Fibroblast of lung (primary cell): ENCODE results near the gene ALDH7A1.

Experiments
- CTCF ChIP-seq, 2 donors: IDR thresholded peaks in 1 of 2; conservative IDR thresholded peaks in 1 of 2; 1 replicate in 1 of 2; 2 replicates in 1 of 2; pipeline ENCODE4 v1.5.1; 2011 to 2012; ENCODE audit warnings: low read length in 2 of 2, control low read depth in 1 of 2, inconsistent platforms in 1 of 2, low read depth in 1 of 2, mild to moderate bottlenecking in 1 of 2
- EZH2 ChIP-seq: IDR thresholded peaks from 2 replicates; pipeline ENCODE4 v1.5.1; 2012; ENCODE audit warnings: low read length, control low read depth, mild to moderate bottlenecking; ENCODE audit errors: missing control alignments

- TF ChIP-seq CTCF (conservative IDR thresholded peaks at IDR 0.05 in 1 of 2, IDR thresholded peaks at IDR 0.05 in 1 of 2; ENCODE audit: low read depth in 1 of 2, low read length in 2 of 2) (no peak), EZH2 (no peak)
These were observed 82.6 kb downstream of the ALDH7A1 start for GRCh38 chr5:126512451-126512850.
